GM18526 (cell line): Measurements from ENCODE around the gene SEPHS1.

ENCODE experiments used
- POLR2A ChIP-seq: IDR thresholded peaks from 3 replicates; pipeline ENCODE4 v1.6.1; 2011; ENCODE audit not compliant: insufficient read length; ENCODE audit errors: extremely low read depth

SEPHS1 gene

DNA sequence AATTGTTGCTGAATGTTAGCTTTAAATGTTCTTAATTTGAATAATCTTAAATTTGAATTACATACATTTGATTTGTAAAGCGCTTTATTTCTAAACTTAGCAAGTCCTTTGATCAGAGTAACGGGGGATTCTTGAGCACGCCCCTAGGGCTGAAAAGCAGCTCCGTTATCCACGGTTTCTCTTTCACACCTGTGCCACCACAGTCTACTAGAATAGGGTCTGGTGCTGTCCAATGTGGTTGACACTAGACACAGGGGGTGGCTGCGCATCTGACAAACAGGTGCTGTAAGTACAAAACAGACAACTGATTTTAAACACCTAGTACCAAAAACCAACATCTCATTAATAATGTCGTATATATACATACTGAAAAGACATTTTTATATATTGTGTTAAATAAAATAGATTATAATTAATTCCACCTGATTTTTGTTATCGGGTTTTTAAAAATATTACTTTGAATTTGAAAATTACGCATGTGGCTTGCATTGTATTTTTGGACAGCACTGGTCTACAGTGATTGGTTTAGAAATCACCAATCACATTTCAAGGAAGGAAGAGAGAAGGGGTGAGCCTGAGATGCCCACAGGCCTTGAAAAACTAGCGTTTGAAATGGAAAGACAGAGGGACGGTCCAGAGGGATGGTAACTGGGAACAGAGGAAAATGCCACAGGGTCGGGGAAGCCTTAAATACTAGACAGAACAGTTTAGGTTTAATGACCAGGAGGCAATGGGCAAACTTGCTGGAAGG lies 7.3 kb downstream of the SEPHS1 start:
- no peak for TF ChIP-seq POLR2A

DNA sequence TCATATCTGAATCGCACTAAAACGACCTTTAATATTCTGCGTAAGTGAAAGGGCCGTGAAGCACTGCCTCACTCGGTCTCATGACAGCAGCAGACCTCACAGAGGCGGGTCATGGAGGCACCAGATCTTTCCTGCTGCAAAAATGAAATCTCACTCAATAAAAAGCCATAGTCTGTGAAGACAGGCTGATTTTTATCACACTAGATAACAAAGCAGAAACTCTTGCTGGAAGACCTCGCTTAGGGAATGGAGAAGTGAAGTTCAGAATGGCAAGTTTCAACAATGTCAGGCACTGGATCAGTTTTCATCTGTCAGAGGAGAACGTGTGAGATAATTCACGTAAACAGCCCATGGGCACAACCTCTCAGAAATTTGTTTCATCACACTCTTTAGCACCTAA lies 8.0 kb downstream of the SEPHS1 start:
- TF ChIP-seq POLR2A = no peak

- no peak for TF ChIP-seq POLR2A
Measured at GRCh38 chr10:13338390-13339110, 9.5 kb downstream of the SEPHS1 start.

- no peak for TF ChIP-seq POLR2A
Measured at GRCh38 chr10:13337827-13338196, 10.3 kb downstream of the SEPHS1 start.

- TF ChIP-seq POLR2A = no peak
Measured at GRCh38 chr10:13337128-13337826, 10.8 kb downstream of the SEPHS1 start.

DNA sequence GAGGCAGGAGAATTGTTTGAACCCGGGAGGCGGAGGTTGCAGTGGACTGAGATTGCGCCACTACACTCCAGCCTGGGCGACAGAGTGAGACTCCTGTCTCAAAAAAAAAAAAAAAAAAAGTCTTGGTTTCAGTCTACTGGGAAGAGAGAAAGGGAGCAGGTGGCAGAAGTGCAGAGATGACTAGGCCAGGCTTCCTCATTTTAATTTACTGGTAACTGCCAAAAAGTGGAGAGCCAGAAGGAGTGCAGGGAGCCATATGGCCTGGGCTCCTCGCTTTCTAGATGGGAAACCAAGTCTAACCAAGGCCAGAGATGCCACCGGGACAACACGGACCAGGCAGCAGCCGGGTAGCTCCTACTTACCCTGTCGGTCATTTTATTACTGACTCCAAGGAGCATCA lies 12.2 kb downstream of the SEPHS1 start:
- no peak for TF ChIP-seq POLR2A

- TF ChIP-seq POLR2A = no peak
Measured at GRCh38 chr10:13334556-13334955, 13.5 kb downstream of the SEPHS1 start.

DNA sequence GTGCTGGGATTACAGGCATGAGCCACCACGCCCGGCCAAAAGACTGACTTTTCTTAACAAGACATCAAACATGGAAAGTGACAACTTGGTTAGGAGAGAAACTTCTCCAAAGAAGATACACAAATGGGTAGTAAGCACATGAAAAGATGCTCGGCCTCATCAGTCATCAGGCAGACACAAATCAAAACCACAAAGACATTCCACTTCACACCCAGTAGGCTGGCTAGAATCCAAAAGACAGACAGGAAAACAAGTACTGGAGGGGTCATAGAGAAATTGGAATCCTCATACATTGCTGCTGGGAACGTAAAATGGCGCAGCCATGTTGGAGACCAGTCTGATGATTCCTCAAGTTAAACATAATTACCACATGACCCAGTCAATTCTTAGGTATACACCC lies 16.4 kb downstream of the SEPHS1 start:
- TF ChIP-seq POLR2A = no peak

- TF ChIP-seq POLR2A = no peak
Measured at GRCh38 chr10:13329565-13329964, 18.5 kb downstream of the SEPHS1 start.

DNA sequence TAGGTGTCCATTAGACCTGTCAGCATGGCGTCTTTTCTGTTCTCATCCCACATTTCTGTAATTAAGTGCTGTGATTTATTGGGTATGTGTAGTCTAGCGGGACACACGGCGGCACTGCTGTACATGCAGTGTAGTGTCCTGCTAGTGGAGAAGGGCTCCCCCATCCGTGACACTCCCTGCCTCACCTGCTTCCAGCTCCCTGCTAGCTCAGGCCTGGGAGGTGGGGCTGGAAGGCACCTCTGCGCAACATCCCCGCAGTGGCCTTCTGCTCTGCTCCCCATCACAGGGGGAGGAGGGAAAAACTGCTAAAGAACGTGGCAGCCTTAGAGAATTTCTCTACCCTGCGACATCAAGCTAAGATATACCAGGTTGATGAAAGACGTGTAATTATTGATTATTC lies 19.5 kb downstream of the SEPHS1 start:
- no peak for TF ChIP-seq POLR2A

- no peak for TF ChIP-seq POLR2A
Measured at GRCh38 chr10:13328126-13328525, 20.0 kb downstream of the SEPHS1 start.

- TF ChIP-seq POLR2A = no peak
Measured at GRCh38 chr10:13327534-13327933, 20.6 kb downstream of the SEPHS1 start.

GRCh38 chr10:13322615-13323148 lies 25.4 kb downstream of the SEPHS1 start:
- TF ChIP-seq POLR2A = no peak

- no peak for TF ChIP-seq POLR2A
Measured at GRCh38 chr10:13321576-13321975, 26.5 kb downstream of the SEPHS1 start.

- TF ChIP-seq POLR2A = no peak
Measured at GRCh38 chr10:13319166-13319565, 28.9 kb downstream of the SEPHS1 start.

- no peak for TF ChIP-seq POLR2A
Measured at GRCh38 chr10:13317474-13317873, 30.6 kb downstream of the SEPHS1 start.
